GM19463 (cell line): ENCODE measurements around the gene IRGQ.
"Not testable (repeated sequence)": the region's sequence is repeated elsewhere in the genome, so short reads cannot be mapped to it uniquely, and the experiment has no call there.

Experiments
- ATAC-seq: cut with Tn5 transposase; IDR thresholded peaks from one replicate; pipeline ENCODE4 v1.9.1; 2021; ENCODE audit warnings: mild to moderate bottlenecking, moderate library complexity; ENCODE audit not compliant: unreplicated experiment

IRGQ gene

GRCh38 chr19:43625918-43626579 is 30.1 kb upstream of the IRGQ start:
- ATAC-seq = no peak

GRCh38 chr19:43624933-43625332 is 29.0 kb upstream of the IRGQ start:
- no peak for ATAC-seq

DNA sequence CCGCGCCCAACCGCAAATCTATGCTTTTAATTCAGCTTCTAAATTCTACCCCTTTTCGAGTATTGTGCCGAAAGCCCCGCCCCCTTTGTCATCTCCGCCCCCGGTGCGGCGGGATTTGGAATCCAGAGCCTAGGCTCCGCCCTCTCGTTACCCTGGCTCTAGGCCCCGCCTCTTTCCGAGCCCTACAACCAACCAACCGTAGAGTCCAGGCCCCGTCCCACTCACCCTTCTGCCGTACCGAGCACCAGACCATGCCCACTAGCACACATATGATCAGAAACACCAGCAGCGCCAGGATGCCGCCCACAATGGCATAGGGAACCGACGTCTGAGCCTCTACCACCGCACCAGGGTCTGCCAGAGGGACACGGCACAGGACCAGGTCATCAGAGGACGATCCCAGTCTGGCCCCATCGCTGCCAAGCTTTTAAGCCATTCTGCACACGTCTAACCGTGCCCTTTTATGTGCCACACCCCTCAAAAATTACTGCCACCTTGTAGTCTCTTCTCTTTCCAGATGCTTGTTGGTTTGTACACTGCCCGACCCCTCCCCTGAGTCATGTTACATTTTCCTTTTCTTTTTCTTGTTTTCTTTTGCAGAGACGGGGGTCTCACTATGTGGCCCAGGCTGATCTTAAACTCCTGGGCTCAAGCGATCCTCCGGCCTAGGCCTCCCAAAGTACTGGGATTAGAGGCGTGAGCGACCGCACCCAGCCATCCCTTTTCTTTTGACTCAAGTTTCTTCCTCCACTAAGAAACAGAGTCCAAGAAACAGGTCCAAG is 28.1 kb upstream of the IRGQ start:
- no peak for ATAC-seq

- ATAC-seq = no peak
Measured at GRCh38 chr19:43622956-43623355, 27.0 kb upstream of the IRGQ start.

DNA sequence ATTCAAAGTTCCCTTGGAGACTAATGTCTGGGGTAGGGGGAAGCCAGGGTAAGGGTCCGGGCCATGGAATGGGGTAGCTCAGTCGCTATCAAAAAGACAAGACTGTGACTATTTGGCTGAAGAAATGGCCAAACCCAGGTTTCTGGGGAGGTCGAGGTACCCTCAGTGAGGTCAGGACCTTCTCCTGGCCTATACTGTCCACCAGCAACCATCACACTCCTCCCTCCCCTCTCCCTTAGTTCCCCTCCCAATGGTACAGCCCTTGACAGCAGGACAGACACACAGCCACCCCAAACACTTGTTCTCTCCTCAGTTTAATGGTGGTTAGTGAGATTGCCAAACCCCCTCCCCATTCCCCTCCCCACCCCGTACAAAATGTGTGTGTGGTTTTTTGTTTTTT is 26.1 kb upstream of the IRGQ start:
- ATAC-seq = no peak

GRCh38 chr19:43620061-43621001 is 24.4 kb upstream of the IRGQ start:
- no peak for ATAC-seq

GRCh38 chr19:43619262-43620060 is 23.5 kb upstream of the IRGQ start, which contains the start of gene ZNF428:
ZNF428 (minus strand) TSS chr19:43619629; CDS start chr19:43614304, 5,325 bp downstream.
- peak; percentile 80 for ATAC-seq

DNA sequence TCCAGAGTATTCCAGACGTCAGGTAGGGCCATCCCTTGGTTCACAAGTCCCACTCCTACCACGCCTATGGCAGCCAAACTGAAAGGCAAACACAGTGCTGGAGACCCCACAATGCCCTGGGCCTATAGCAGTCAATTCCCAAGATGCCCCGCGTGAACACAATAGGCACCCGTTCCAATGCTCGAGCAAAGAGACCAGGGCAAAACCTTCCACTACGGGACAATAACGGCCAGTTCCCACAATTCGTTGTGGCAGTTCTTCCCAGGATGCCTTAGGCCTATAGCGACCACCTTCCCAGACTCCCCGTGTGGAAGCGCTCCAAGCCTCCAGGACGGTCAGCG is 23.0 kb upstream of the IRGQ start:
- ATAC-seq = peak; percentile 33

DNA sequence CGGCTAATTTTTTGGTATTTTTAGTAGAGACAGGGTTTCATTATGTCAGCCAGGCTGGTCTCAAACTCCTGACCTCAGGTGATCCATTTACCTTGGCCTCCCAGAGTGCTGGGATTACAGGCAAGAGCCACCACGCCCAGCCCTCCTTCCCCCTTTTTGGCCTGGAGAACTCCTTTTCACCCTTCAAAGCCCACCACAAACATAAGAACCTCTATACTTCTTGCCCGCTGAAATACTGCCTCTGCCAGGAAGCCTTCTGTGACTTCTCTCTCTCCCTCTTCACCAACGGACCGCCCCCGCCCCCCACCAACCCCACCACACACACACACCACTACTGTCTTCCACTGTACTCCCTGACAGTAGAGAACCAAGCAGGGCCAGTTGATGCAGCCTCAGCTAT is 21.0 kb upstream of the IRGQ start:
- no peak for ATAC-seq

- no peak for ATAC-seq
Measured at GRCh38 chr19:43616306-43616705, 20.4 kb upstream of the IRGQ start.

GRCh38 chr19:43612374-43612773 is 16.4 kb upstream of the IRGQ start:
- ATAC-seq = no peak

DNA sequence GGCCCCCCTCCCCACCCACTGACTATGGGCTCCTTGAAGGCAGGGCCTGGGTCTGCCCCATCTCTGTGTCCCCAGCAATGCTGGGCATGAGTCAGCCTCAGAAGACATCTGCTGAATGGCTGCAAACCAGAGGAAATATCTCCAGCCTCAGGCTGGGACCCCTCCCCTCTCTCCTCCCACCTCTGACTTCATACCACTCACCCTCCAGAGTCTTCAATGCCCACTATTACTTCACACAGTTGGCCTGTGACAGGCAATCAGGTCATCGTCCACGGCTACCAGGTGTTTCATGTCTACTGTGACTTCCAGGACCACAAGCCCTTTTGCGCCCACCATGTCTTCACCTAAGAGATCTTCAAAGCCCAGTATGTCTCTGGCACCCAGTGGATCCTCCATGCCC is 15.9 kb upstream of the IRGQ start, which contains the start of gene SRRM5:
TSS of gene SRRM5 (plus strand) at position 301 of the 400 bp plus-strand sequence. CDS start at position 335, 34 bp downstream.
- ATAC-seq = no peak

- ATAC-seq = no peak
Measured at GRCh38 chr19:43610493-43610892, 14.6 kb upstream of the IRGQ start.

DNA sequence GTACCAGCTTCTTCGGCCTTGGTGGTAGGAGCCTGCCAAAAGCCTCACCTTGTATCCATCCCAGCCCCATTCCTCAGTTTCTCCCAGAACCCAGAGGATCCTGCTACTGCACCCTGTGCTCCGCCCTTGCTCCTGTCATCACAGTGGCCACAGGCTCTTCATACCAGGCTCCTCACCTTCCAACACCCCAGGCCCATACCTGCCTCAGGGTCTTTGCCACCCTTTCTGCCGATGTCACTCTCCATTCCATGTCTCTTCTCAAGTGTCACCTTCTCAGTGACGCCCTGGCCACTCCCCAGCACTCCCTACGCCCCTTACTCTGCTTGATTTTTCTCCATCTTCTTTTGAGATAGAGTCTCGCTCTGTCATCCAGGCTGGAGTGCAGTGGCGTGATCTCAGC is 13.9 kb upstream of the IRGQ start:
- no peak for ATAC-seq

DNA sequence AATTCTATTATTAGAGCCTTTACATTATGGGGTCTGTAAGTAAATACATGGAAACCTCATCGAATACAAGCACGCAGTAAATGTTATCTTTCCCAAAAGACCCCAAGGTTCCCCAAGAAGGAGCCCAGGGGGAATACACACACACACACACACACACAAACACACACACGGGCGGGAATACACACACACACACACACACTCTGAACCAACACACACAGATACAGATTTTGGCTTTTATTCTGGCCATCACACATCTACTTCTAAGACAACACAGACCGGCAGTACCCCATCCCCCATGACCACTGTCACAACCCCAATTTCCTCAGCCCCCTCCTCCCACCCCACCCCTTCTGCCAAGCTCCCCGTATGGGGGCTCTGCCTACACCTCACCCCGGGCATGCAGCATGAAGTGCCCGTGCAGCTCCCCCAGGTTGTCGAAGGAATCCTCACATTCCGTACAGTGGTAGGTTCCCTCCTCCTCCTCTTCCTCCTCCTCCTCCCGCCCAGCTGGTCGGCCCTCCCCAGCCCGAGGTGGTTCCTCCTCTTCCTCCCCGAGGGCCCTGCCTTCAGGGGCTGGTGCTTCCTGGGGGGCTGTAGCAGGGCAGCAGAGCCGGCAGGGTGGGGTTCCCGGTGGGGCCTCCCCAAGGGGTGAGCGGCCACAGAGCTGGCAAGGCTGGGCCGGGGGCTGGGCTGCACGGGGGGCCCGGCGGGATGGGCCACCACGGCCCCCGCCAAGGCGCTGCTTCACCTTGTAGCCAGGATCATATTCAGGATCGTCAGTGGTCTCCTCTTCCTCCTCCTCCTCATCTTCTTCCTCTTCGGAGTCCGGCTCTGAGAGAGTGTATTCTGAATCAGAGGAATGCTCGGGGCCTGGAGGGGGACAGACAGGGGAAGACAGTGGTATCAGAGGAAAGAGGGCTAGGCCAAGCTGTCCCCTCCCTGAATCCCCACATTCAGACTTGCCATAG is 11.6 kb upstream of the IRGQ start:
- no peak for ATAC-seq

DNA sequence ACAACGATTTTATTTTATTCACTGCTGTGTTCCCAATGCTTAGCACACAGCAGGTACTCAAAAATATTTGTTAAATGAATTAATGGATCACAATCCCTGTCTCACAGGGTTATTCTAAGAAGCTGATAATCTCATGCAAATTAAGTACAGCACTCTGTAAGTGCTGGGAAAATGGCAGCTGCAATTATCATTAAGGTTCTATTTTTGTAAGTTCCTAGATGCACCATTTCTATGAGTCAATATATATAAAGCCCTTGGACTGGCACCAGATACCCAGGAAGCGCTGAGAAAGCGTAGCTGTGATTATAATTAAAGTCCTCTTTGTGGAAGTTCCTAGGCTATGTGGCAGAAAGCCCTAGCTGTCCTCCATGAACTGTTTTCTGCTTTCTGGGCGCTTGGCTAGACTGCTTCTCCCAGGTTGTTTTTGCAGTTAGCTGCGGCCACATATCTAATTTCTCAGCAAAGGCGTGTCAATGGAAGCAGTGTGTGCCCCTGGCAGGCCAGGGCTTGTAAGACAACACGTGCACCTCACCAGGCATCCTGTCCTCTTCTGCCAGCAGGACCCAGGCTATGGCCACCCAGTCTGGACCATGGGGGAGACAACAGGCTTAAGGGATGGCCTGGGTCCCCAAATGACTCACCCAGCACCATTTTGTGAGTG is 10.8 kb upstream of the IRGQ start:
- ATAC-seq = no peak

GRCh38 chr19:43605875-43606568 is 10.1 kb upstream of the IRGQ start:
- no peak for ATAC-seq

GRCh38 chr19:43600326-43600725 is 4.4 kb upstream of the IRGQ start:
- ATAC-seq = not testable (repeated sequence)
